NCI-H1105 (cell line): ENCODE data around the gene NPAS3.
A peak's percentile ranks its signal among the peaks of the same experiment; 100 is the strongest.

Source experiments
- DNase-seq: peaks from one replicate; lab custom pipeline; 2025; lab: John Stamatoyannopoulos, UW

Gene NPAS3

DNA sequence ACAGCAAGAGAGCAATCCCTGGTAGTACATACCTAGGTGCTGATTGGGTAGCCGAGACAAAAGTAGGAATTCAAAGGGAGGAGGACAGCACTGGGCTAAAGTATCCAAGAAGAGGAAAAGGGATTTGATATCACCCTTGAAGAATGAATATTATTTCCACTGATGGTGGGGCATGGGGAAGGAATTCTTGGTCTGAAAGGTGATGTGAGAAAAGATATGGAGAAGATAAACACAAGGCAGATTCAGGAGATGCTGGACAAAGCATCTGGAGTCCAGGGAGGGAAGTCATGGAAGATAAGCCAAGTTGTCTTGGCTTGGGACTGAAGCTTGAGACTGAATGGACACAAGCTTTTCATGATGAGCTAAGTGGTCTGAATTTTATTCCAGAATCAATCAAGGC, 818.2 kb downstream of the NPAS3 start:
- no peak for DNase-seq

DNA sequence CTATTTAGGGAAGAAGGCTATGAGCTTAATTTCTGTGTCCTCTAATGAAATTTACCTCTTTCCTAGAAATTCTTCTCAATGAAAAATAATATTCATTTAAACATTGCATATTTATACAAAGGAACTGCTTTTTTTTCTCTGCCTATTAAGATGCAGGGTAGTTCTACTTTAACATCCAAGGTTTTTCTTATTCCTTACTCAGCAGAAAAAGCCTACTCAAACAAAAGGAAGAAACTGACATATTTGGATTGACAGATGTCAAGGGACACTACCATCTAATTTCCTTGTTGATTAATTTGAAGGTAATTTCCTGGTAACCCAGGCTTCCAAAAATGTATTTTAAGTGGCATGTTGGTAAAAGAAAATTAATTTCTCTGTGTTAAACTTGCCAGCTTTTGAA, 819.9 kb downstream of the NPAS3 start:
- no peak for DNase-seq

DNA sequence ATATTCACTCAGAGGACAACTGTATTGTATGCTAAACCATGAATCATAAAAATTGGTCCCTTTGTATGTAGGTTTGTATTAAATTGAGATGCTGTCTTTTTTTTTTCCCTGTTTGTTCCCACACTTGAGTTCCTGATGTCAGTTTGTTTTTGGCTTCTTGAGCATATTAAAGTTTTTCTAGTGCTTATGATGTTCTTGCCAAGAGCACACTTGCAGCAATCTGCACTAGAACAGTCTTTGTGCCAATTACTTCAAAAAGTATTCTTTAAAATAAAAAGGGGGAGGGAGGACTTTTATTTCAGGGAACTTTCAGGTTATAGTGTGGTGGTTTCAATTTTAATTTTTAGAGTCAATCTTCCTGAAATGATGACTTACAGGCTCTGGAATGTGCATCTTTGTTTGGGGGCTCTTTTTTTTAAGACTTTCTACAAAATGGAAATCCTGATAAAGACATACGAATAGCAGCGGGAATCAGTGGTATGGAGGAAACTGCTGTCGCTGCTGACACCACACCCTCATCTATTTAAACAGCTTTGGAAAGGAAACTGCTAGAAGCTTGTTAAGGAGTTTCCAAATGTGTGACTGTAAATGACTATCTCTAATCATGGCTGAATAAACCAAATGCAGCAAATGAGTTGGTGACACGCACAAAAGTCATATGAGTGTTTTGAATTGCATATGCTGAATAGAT, 823.6 kb downstream of the NPAS3 start:
- DNase-seq, result no peak

DNA sequence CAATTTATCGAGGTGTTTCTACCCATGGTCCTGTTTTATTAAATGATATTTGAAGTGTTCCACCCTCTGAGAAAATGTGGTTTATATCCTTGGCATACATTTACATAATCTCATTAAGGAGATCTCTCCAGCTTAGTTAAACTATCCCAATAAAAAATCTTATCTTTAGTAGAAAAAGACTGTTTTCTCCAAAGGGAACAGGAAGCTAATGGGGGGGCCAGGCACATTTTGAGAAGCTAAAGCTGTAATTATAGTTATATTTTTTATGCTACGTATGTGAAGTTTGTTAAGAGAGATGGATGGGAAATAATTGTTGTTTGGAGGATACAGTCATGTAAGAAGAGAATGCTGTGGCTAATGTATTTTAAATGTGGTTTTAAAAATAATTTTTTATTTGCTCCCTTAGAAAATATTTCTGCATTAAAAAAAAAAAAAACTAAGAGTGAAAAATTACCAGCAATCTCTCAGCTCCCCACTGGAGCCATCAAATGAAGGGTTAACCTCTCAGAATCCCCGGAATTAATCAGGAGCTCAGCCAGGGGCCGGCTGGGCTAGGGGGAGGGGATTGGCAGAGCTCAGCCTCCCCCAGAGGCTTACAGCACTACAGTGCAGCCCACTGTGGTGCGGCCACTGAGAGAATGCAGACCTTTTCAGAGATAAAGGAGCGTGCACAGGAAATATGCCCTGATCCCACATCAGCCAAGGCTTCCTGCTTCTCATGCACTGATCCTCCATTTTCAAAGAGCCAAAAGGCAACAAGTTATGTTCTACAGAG, 826.4 kb downstream of the NPAS3 start:
- no peak for DNase-seq

DNA sequence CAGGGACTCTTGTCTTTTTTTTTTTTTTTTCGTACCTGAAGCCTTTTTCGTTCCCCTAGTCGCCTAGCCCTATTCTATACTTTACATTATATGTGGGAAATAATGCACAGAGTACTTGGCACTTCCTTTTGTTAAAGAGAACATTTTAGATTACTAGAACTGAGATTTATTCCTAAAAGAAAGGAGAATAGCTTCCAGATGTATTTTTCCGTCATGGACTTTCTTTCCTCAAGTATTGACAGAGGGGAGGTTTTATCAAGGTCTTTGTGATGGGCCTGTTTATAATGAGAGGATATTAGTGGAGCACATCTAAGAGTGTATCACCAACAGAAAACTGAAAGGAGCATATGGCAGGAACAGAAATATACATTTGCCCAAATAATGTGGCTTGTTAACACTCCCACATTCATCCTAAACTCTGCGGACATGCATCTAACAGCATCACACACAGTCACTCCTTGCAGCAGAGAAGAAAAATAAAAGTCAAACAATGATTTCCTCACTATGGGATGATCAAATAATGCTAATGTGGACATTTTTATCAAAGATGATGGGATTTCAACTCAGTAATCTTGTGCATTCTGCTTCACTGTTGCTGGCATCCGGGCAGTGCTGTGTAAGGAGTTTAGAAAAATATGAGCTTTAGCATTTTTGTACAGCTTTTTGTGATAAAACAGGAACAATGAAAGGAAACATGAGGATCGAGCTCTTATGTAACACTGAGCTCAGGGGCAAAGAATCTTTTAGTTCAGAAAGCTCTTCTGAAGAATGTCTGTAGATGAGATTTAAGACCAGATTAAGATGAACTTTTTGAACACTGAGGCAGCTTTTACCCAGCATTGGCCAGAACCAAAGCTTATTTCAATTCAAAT, 829.1 kb downstream of the NPAS3 start:
- DNase-seq, result no peak

DNA sequence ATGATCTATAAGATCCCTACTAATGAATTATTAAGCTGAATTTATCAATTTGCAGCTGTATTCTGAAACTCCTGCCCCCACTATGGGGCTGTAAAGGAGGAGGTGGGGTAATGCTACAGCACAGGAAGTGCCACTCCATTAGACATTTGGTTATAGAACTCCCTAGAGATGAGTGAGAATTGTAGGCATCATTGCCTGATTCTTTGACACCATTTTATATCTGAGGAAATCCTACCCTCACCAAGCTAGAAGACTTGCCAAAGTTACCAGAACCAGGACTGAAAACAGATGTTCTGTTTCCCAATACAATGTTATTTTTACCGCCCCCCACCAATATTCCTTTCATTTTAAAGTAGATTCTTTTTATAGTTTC, 829.8 kb downstream of the NPAS3 start:
- DNase-seq, result no peak

DNA sequence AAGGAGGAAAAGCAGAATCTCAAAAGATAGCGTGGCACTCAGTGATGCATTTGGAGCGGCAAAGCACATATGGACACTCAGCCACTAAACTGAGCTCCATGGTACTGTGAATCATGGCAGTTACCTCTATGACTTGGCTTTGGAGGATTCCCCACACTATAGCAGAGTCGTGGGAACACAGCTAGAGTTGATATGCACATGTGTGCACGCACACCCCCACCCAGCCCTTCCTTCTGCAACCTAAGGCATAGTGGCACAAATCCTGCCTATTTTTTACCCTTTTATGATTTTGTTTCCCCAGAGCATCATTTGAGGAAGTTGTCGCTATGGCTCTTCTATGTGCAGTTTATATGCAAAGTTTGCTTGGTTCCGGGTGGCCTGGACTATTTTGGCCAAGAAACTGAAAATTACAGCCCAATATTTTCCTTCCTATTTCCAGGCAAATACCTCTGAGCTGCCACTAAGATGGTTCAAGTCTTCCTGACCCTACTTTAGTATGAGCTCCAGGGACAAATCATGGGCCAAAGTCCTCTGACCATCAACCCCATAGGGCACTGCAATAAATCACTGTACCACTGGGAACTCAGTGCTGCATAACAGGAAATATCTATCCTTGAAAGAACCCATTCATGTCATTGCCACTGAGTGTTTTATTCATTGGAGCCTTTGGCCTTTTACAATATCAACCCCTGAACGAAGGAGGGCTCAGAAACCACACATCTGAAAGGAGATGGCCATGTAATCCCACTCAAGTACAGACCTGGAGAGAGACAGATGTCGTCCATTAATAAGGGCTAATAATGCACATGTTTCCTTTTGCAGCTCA, 834.7 kb downstream of the NPAS3 start:
- DNase-seq, result no peak

DNA sequence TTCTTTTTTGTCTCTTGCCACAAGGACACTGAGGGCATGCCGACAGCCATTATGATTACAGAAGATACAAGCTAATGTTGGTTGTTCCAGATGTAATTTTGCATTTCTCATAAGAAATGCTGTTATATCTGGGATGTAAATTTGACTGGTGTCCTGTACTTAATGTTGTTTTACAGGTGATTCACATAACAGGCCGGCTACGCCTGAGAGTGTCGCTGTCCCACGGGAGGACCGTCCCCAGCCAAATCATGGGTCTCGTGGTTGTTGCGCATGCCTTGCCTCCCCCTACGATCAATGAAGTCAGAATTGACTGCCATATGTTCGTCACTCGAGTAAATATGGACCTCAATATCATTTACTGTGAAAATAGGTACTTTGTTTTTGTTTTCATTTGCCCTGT, 835.5 kb downstream of the NPAS3 start:
- DNase-seq, result no peak

DNA sequence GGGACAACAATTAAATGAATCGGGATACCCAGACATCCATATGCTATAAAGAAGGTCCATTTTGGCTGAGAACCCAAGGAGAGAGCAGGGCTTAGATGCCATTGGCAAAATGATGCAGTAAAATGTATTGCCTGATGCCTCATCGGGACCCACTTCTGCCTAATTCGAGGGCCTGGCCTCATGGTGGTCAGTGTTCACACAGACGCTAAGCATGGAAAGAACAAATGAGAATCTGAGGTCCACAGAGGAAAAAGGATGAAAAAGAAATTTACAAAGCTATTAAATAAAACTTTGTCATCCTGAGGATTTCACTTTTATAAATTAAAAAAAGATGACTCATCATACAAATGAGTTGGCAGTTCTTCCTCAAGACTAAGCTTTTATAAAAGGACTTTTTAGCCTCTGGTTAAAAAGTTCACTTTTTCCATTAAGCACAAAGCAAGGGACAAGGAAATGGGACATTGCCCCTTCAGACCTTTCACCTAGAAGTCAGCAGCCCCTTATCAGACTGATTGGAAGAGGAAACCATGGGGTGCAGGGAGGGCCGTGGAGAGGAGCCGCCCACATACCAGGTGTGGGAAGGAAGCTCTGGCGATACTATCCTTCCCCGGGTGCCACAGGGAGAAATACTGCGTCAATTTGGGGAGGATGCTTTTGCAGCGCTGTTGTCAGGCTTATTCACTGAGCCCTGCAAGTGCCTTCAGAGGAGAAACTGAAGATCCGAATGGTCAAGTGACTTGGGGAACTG, 836.2 kb downstream of the NPAS3 start:
- no peak for DNase-seq

DNA sequence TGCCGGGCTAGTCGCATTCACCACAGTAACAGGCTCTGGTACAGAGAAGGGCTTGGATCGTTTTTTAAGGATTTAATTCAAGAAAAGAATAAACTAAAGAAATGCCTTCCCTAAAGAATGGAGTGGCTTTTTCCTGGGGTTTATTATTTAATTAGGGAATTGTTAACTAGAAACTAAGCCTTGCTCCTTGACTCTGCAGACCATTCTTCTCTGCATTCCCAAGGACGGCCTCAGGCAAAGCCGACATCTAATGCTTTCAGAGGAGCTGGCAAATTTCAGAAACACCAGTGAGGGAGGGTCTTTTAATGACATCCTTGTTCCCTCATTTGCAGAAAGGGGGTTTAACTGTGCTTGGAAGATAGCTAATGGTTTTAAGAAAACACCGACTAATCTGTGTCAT, 838.2 kb downstream of the NPAS3 start:
- no peak for DNase-seq

DNA sequence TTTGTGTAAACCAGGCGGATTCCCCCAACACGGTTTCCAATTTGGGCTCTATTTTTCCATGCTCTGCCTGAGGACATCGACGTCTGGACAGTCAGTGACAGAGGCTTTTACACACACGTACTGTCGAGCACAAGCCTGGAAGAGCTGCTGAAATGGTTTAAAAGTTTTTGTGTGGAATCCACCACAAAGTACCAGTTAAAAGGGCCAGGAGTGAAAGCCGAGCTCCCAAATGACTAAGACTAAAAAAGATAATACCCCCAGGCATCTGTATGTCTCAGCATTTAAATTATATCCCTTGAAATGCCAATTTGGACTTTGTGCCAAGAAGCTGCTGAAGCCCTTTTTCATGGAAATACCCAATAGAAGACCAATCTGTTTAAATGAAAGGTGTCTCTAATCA, 839.0 kb downstream of the NPAS3 start:
- DNase-seq, result no peak

DNA sequence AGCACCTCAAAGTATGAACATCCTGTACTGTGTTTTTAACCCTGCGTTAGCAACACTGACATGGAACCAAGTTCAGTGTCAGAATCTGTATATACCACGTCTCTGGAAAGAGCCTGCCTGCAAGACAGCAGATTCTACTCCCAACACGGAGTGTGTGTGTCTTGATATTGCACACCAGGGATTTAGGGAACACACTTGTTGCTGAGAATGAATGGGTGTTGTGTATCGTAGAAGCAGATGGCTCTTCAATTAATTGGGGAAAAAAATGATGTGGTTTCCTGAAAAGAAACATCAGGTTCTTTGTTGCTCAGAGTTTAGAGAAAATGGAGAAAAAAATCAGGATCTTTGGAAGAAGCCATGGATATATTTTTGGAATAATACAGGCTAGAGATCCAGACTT, 841.4 kb downstream of the NPAS3 start:
- DNase-seq, result no peak

DNA sequence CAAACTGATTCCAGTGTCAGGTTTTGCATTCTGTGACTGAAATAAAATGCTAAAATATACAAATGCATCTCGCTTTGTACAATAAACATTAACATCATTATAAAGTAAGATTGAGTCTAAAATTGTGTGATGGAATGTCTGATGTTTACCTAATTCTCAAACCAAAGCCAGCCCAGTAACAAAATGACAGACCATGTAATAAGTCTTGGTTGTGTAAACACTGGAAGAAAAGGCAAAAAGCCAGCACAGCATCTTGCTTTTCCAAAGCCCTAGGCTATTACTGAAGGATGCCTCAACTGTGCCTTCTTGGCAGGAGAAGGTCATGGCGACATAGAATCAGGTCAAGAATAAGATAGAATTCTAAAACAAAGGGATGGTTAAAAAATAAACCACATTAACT, 842.6 kb downstream of the NPAS3 start:
- DNase-seq, result no peak

DNA sequence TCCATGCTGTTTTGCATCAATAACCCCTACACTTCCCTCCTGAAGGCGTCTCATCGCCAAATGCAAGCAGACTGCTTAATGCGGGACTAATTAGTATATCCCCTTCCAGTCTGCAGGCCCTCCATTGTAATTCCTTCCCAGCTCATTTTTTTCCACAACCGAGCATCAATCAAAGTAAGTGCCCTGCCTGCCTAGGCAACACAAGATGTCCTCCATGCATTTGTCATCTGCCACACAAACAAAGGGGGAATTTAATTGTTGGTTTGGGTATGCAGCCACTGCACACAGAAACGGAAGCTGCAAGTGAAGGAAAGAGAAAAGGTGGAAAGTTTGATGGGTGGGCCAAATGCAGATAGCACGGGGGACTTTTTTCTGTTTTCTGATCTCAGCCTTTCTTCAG, 844.2 kb downstream of the NPAS3 start:
- peak; percentile 66 for DNase-seq

DNA sequence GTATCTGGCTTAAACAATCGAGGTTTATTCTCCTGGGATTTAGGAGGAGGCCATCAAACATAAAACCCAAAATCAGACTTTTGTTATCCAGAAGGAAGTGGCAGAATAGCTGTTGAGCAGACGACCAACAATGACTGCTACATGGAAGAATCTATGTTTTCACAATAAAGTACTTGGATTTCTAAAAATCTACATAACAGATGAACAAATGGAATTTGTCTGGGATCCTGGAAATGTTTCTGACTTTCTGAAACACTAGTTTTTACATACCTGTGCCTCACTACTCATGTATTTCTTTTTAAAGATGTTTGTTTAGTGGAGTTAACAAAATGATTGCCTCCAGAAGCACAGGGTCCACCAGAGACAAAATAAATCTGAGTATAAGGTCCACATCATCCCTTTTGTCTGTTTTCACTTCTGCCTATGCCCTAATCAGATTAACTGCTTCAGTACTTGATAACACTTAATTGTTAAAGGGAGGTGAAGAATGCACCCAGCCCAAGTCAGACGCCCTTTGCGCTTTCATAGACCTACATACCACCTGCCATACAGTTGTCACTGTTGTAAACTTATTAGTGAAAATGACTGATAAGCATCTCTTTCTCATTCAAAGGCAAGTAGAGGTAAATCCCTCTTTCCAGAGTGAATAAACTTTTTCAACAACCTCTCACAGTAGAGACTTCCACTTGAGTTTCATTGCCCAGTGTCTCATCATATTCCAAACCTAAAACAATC, 847.6 kb downstream of the NPAS3 start:
- DNase-seq, result no peak

DNA sequence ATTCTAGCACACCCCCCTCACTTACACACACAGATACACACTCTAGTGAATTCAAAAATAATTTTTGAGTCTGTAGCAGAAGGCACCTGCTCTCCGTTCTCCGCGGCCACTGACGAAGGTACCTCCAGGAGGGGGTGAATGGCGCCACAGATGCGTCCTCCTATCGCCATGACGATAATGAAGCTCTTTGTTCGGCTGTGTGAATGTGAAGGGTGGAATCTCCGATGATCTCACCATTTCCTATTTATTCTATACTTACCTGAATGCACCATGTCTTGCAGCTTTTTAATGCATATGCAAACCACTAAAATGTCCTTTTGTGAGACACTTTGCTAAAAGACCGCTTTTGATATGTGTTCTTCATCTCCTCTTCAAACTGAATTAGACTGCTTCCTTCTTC, 849.5 kb downstream of the NPAS3 start:
- no peak for DNase-seq

DNA sequence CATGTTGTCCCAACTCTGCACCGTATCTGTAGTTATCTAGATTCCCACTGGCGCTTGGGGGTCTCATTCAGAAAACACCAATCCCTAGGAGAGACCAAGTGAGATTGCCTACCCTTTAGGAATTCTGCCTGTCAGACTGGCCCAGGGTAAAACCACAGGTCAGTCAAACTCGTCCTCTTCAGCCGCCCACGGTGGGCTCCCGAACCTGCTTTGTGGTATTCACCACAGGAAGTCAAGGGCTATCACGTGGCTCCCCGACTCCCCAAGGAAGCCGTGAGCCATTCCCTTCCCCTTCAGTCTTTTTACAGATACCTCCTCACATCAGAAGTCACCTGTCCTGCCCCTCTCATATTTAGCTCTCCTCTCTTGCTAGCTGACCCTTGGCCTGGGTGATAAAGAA, 852.3 kb downstream of the NPAS3 start:
- no peak for DNase-seq

DNA sequence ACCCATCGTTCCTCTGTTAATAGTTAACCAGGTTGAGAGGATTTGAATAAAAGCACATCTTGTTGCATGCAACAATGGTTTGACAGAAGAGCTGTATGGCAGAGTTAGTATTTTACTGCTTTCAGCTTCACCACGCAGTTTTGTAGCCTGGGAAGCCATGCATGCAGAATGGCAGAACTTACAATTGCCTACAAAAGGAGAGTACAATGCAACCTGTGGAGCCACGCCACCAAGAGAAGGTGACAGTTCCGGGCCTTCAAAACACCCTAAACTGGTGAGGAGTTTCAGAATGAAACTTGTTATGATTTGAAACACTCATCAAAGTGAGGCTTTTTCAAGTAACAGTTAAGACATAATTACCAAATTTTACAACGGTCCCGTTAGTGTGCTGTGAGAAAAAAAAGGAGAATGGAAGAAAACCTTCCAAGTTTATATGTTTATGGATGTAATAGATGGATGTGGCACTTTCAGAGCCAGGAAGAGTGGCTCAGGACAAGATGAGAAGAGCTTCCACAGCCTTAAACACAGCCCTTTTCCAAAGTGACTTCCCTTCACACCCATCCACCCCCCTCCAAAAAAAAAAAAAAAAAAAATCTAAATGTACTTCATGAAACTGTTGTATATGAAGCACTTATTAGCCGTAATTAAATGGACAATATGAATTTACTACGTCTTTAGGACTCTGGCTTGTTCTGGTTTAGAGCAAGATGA, 853.5 kb downstream of the NPAS3 start:
- DNase-seq, result no peak

DNA sequence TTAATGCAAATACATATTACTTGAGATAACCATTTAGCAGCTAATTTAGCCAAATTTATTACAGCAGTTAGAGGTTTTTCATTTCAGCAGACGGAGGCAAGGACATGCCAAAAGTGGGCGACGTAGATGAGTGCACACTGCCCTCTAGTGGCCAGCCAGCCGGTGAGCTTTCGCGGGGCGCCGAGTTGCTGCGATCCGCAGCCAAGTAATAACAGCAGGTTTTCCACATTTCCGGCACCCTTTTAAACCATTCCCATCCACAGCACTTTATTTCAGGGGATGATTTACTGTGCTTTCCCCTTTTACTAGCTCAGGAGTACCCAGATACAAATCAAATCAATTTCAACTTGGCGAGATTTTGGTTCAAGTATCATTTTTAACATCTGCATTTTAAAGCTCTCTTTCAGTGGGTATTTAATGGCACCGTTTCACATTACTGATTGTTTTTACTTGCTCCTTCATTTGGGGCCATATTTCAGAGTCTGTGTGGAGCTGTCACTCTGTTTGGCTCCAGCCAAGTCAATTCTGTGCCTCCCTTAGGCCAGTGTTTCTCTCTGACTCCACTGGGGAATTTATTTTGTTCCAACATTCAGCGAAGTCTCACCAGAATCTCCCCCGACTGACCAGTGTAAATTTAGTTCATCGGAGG, 854.2 kb downstream of the NPAS3 start:
- DNase-seq, result peak; percentile 83
